Fibroblast of pulmonary artery (primary cell): Measurements from ENCODE around the gene PALMD.

Source experiments
- DNase-seq: peaks from one replicate; pipeline ENCODE4 v3.0.0-alpha.2; 2010; ENCODE audit warnings: low read depth
- H3K4me3 ChIP-seq: replicated peaks from 2 replicates; pipeline ENCODE4 v1.5.1; 2011; ENCODE audit warnings: low read depth, mild to moderate bottlenecking, control low read depth, low read length, moderate library complexity
- CTCF ChIP-seq: IDR thresholded peaks from 2 replicates; pipeline ENCODE4 v1.5.1; 2011; ENCODE audit warnings: mild to moderate bottlenecking, control low read depth, low read length, inconsistent platforms; ENCODE audit errors: missing control alignments

The PALMD gene

DNA sequence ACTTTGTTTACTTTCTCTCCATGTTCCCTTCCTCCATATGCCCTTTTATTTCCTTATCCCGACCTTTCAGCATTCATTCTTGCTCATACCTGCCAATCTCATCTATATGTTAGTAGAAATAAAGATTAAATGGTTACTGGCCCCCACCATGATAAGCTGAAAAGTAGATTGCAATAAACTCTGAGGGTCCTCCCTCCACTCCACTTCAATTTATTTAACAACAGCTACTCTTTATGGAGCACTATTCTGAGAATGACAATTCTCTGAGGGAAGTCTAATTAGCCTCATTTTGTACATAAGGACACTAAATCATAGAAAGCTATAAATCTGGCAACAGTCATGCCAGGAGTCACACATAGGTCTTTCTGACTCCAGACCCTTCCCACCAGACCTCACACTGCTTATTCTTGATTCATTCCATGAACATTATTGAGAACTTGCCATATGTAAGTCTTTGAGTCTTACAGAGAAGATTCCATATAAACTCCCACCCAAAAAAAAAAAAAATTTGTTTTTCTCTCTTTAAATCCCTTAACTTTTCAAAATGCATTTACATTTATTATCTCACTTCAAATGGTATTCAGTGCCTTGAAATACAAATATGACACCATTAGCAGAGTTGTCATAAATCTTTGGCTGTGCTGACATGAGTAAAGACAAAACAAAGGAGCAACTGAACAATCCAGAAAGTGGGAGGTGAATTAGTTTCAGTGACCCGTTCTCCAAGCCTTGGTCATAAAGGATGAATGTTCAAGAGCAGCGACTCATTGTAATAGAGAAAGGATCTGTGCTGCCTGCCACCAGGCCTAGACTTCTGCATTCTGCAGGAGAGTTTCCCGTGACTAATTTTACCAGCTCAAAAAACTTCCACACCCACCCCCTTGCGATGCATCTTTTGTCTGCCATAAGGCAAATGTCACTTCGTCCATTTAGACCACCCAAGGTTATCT lies 28.5 kb downstream of the PALMD start:
- TF ChIP-seq CTCF = no peak
- no peak overlapping the region for H3K4me3 ChIP-seq
- DNase-seq = no peak

GRCh38 chr1:99675292-99675691 lies 29.4 kb downstream of the PALMD start:
- DNase-seq = no peak
- TF ChIP-seq CTCF = no peak
- H3K4me3 ChIP-seq = no peak overlapping the region

DNA sequence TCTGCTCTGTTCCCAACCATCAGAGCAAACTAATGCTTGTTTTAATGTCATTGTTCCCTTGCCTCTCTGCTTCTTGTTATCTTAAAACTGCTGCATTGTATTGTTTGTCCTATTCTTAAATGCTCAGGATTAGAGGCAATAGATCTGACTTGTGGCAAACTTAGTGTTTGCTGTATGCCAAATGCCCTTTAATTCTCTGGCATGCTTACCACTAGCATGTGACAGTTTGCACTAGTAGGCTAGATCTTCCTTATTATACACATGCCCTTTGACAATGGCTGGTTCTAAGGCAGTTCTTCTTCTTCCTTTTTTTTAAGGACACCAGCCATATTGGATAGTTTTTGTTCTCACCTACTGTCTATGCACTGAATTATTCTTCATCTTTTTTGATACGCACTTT lies 30.1 kb downstream of the PALMD start:
- no peak for DNase-seq
- no peak overlapping the region for H3K4me3 ChIP-seq
- TF ChIP-seq CTCF = no peak

GRCh38 chr1:99676876-99677275 lies 31.0 kb downstream of the PALMD start:
- TF ChIP-seq CTCF = no peak
- H3K4me3 ChIP-seq = no peak overlapping the region
- no peak for DNase-seq

GRCh38 chr1:99677416-99677815 lies 31.5 kb downstream of the PALMD start:
- no peak overlapping the region for H3K4me3 ChIP-seq
- no peak for TF ChIP-seq CTCF
- no peak for DNase-seq

- no peak overlapping the region for H3K4me3 ChIP-seq
- DNase-seq = peak; percentile 67
- no peak for TF ChIP-seq CTCF
Measured at GRCh38 chr1:99680270-99680669, 34.4 kb downstream of the PALMD start.

DNA sequence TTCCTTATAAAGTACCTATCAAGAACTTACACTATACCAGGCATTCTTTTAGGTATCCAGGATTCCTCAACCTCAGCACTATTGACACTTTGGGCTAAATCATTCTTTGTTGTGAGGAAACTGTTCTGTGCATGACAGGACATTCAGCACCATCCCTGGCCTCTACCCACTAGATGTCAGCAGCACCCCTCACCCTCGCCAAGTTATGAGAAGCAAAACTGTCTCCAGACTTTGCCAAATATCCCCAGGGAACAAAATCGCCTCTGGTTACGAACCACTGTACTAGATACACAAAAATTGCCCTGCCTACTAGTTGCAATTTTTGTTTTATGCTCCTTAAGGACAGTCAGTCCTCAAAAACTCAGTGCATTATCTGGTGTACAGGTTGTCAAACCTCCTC lies 35.7 kb downstream of the PALMD start:
- H3K4me3 ChIP-seq = no peak overlapping the region
- TF ChIP-seq CTCF = no peak
- peak; percentile 39 for DNase-seq
